ENCODE data around the gene SHH. TPM values are rescaled to one million over a fixed set of nuclear protein-coding genes. Genes with fewer than 3 reads are reported as not detected.

SHH gene
- total and polyA plus RNA-seq, 2 of the 13 experiments (the other 11 are each of a cell fraction or from before 2014, with no cell fraction given), result 1.9 to 3.4 TPM

DNA sequence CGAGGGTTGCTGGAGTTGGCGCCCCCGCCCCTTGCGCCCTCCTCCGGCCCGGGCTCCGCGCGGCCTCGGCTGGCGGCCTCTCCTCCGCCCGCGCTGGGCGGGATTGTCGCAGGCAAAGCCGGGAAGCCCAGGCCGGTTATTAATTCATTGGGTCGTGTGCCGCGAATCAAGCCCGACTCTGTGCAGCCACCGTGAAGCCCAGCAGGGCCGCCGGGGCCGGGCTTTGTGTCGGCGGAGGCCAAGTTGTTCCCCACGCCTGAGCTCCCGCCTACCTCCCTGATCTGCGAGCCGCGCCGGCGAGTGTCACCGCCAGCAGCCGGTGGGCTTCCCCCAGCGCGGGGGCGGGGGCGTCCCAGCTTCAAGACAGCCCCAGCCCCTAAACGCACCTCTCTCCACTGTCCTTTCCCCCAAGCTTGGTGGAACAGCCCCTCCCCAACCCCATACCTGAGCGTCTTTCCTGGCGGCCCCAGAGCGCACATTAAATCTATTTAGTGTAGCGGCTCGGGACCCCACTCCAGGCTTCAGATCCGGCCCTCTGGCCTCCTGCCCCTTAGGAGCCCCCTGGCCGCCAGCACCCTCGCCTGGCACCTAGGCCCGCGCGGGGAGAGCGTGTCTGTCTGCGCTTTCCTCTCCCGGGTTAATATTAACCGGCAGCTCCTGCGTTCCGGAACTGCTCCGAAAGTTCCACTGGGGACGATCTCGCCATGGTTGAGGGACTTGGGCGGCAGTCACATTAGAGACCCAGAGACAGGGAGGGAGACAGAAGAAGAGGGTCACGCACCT, 3.5 kb downstream of the SHH start (continued):
- TF ChIP-seq, protein P1, sequence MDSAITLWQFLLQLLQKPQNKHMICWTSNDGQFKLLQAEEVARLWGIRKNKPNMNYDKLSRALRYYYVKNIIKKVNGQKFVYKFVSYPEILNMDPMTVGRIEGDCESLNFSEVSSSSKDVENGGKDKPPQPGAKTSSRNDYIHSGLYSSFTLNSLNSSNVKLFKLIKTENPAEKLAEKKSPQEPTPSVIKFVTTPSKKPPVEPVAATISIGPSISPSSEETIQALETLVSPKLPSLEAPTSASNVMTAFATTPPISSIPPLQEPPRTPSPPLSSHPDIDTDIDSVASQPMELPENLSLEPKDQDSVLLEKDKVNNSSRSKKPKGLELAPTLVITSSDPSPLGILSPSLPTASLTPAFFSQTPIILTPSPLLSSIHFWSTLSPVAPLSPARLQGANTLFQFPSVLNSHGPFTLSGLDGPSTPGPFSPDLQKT (CRISPR knock-in tag; IDR thresholded peaks at IDR 0.05; ENCODE audit: borderline replicate concordance), result no peak
- TF ChIP-seq ELF3 (CRISPR knock-in tag; IDR thresholded peaks at IDR 0.05), result 0 out of 2 replicates have a peak, but pooled peaks have one; percentile 35
- no peak for TF ChIP-seq ZSCAN25 (CRISPR knock-in tag; IDR thresholded peaks at IDR 0.05)
- TF ChIP-seq MTA3 (CRISPR knock-in tag; IDR thresholded peaks at IDR 0.05), result no peak
- TF ChIP-seq CC2D1A (CRISPR knock-in tag; IDR thresholded peaks at IDR 0.05), result no peak
- TF ChIP-seq, protein P2, sequence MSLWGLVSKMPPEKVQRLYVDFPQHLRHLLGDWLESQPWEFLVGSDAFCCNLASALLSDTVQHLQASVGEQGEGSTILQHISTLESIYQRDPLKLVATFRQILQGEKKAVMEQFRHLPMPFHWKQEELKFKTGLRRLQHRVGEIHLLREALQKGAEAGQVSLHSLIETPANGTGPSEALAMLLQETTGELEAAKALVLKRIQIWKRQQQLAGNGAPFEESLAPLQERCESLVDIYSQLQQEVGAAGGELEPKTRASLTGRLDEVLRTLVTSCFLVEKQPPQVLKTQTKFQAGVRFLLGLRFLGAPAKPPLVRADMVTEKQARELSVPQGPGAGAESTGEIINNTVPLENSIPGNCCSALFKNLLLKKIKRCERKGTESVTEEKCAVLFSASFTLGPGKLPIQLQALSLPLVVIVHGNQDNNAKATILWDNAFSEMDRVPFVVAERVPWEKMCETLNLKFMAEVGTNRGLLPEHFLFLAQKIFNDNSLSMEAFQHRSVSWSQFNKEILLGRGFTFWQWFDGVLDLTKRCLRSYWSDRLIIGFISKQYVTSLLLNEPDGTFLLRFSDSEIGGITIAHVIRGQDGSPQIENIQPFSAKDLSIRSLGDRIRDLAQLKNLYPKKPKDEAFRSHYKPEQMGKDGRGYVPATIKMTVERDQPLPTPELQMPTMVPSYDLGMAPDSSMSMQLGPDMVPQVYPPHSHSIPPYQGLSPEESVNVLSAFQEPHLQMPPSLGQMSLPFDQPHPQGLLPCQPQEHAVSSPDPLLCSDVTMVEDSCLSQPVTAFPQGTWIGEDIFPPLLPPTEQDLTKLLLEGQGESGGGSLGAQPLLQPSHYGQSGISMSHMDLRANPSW (CRISPR knock-in tag; IDR thresholded peaks at IDR 0.05; ENCODE audit: borderline replicate concordance), result no peak
- TF ChIP-seq DPF2 (CRISPR knock-in tag; IDR thresholded peaks at IDR 0.05; ENCODE audit: borderline replicate concordance, low read depth), result 0 out of 2 replicates have a peak, but pooled peaks have one; percentile 27
- TF ChIP-seq TBX2 (CRISPR knock-in tag; IDR thresholded peaks at IDR 0.05; ENCODE audit: borderline replicate concordance), result 0 out of 2 replicates have a peak, but pooled peaks have one; percentile 2
- TF ChIP-seq ZNF441 (CRISPR knock-in tag; IDR thresholded peaks at IDR 0.05; ENCODE audit: borderline replicate concordance), result 0 out of 2 replicates have a peak, but pooled peaks have one; percentile 62
- peak; percentile 65; the same call in 1 of the 2 replicates for TF ChIP-seq ZNF773 (CRISPR knock-in tag; IDR thresholded peaks at IDR 0.05; ENCODE audit: borderline replicate concordance)
- no peak for TF ChIP-seq THYN1 (CRISPR knock-in tag; IDR thresholded peaks at IDR 0.05; ENCODE audit: borderline replicate concordance, low read depth)
- TF ChIP-seq DR1 (CRISPR knock-in tag; IDR thresholded peaks at IDR 0.05), result no peak
- TF ChIP-seq ZBTB7A (CRISPR knock-in tag; IDR thresholded peaks at IDR 0.05), result no peak
- no peak; the same call in 1 of the 2 replicates for TF ChIP-seq POGZ (CRISPR knock-in tag; IDR thresholded peaks at IDR 0.05)
- TF ChIP-seq ZNF777 (CRISPR knock-in tag; IDR thresholded peaks at IDR 0.05), result peak; percentile 18; the same call in 1 of the 2 replicates
- no peak for TF ChIP-seq PTBP1 (IDR thresholded peaks at IDR 0.05; ENCODE audit: low read depth, low read length, poor library complexity, severe bottlenecking)
- TF ChIP-seq, protein P3, sequence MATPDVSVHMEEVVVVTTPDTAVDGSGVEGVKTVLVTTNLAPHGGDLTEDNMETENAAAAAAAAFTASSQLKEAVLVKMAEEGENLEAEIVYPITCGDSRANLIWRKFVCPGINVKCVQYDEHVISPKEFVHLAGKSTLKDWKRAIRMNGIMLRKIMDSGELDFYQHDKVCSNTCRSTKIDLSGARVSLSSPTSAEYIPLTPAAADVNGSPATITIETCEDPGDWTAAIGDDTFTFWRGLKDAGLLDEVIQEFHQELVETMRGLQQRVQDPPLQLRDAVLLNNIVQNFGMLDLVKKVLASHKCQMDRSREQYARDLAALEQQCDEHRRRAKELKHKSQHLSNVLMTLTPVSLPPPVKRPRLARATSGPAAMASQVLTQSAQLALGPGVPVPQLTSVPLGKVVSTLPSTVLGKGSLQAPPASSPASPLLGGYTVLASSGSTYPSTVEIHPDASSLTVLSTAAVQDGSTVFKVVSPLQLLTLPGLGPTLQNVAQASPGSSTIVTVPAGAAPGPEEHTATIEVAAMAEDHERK (CRISPR knock-in tag; IDR thresholded peaks at IDR 0.05; ENCODE audit: low read depth), result no peak
- no peak for TF ChIP-seq PHF5A (CRISPR knock-in tag; IDR thresholded peaks at IDR 0.05; ENCODE audit: low read depth, unreplicated experiment)
- TF ChIP-seq ZNF550 (CRISPR knock-in tag; IDR thresholded peaks at IDR 0.05; ENCODE audit: borderline replicate concordance), result no peak
- TF ChIP-seq, protein P4, sequence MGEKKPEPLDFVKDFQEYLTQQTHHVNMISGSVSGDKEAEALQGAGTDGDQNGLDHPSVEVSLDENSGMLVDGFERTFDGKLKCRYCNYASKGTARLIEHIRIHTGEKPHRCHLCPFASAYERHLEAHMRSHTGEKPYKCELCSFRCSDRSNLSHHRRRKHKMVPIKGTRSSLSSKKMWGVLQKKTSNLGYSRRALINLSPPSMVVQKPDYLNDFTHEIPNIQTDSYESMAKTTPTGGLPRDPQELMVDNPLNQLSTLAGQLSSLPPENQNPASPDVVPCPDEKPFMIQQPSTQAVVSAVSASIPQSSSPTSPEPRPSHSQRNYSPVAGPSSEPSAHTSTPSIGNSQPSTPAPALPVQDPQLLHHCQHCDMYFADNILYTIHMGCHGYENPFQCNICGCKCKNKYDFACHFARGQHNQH (CRISPR knock-in tag; IDR thresholded peaks at IDR 0.05), result peak; percentile 56; the same call in 1 of the 2 replicates
- TF ChIP-seq ERF (CRISPR knock-in tag; IDR thresholded peaks at IDR 0.05), result no peak; the same call in none of the 2 replicates

All from HepG2 (cell line).